ENCODE results near the gene RFX7.

GRCh38 chr15:56192659-56193442 is 50.8 kb downstream of the RFX7 start:
- TF ChIP-seq CEBPB (IDR thresholded peaks at IDR 0.05; ENCODE audit: low read depth) (no peak), CTCF (IDR thresholded peaks at IDR 0.05 in 2 of 3, conservative IDR thresholded peaks at IDR 0.05 in 1 of 3; ENCODE audit: borderline replicate concordance in 1 of 3, insufficient read depth in 1 of 3, low read depth in 2 of 3, low read length in 2 of 3) (no peak), POLR2A (IDR thresholded peaks at IDR 0.05; ENCODE audit: borderline replicate concordance, extremely low read depth, insufficient read depth, insufficient read length) (no peak), ATF3 (IDR thresholded peaks at IDR 0.05) (no peak), EZH2 (IDR thresholded peaks at IDR 0.05) (no peak), POLR2AphosphoS5 (IDR thresholded peaks at IDR 0.05; ENCODE audit: low read depth, low read length) (no peak), ZNF274 (IDR thresholded peaks at IDR 0.05; ENCODE audit: low read depth, low read length) (no peak), EZH2phosphoT487 (IDR thresholded peaks at IDR 0.05; ENCODE audit: borderline replicate concordance) (no peak), EGR1 (IDR thresholded peaks at IDR 0.05; ENCODE audit: low read depth) (no peak), SP1 (IDR thresholded peaks at IDR 0.05; ENCODE audit: low read depth) (no peak), REST (IDR thresholded peaks at IDR 0.05; ENCODE audit: low read depth) (no peak), RAD21 (IDR thresholded peaks at IDR 0.05; ENCODE audit: low read depth) (no peak), CBX3 (IDR thresholded peaks at IDR 0.05; ENCODE audit: low read depth) (no peak), ZBTB33 (IDR thresholded peaks at IDR 0.05; ENCODE audit: extremely low read depth, insufficient replicate concordance, low read length) (no peak)
